ENCODE measurements around the gene CFAP251.

DNA sequence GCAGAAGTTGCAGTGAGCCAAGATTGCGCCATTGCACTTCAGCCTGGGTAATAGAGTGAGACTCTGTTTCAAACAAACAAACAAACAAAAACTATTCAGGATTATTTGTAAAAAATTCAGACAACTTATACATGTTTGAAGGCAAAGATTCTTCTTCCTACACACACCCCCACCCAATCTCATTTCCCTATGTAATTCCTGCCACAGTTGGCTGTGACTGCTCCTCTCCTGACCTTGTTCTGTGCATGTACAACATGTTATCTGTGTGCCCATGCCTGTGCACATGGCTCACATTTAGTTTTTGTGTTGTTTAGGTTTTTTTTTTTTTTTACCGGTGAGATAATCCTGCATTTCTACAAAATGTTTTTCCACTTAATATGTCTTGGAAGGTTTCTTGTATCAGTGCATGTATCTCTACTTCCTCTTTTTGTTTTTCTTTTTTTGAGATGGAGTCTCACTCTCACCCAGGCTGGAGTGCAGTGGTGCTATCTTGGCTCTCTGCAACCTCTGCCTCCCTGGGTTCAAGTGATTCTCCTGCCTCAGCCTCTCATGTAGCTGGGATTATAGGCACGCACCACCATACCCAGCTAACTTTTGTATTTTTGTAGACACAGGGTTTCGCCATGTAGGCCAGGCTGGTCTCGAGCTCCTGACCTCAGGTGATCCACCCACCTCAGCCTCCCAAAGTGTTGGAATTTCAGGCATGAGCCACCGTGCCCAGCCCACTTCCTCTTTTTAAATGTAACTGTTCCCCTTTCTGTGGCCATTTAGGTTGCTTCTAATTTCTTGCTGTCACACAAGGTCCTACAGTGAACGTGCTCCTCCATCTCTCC lies 8.7 kb downstream of the CFAP251 start:
- no peak for TF ChIP-seq CTCF (IDR thresholded peaks at IDR 0.05)
- no peak for TF ChIP-seq POLR2A (IDR thresholded peaks at IDR 0.05)

All from suprapubic skin (tissue), 3 donors.